OCI-LY1 (cell line): ENCODE results near the gene NTMT2.
"Not testable (repeated sequence)": the region's sequence is repeated elsewhere in the genome, so short reads cannot be mapped to it uniquely, and the experiment has no call there.

Experiments
- H2AFZ ChIP-seq: fragments of 200-600 bp; sonication (generic), shearing (Covaris generic); 2 replicates; pipeline ENCODE4 v1.6.0; 2014; ENCODE audit warnings: antibody characterized with exemption, mild to moderate bottlenecking, low read length
- H3F3A ChIP-seq: fragments of 200-600 bp; sonication (generic), shearing (Covaris generic); 2 replicates; pipeline ENCODE4 v1.6.0; 2014; ENCODE audit warnings: mild to moderate bottlenecking, antibody characterized with exemption, low read length, moderate library complexity; ENCODE audit not compliant: insufficient read depth
- H3K27ac ChIP-seq: fragments of 200-600 bp; sonication (generic); 2 replicates; pipeline ENCODE4 v1.5.1; 2014; ENCODE audit warnings: low read length, mixed run types, mild to moderate bottlenecking, low read depth; ENCODE audit not compliant: poor library complexity, severe bottlenecking
- H3K27me3 ChIP-seq: fragments of 200-600 bp; sonication (generic); 2 replicates; pipeline ENCODE4 v1.6.0; 2014; ENCODE audit warnings: antibody characterized with exemption, mild to moderate bottlenecking, low read length, moderate library complexity; ENCODE audit not compliant: insufficient read depth
- H3K36me3 ChIP-seq: fragments of 200-600 bp; sonication (generic); 2 replicates; pipeline ENCODE4 v1.6.1; 2014; ENCODE audit warnings: mild to moderate bottlenecking, antibody characterized with exemption, low read length, moderate library complexity, mixed read lengths; ENCODE audit not compliant: insufficient read depth
- H3K4me1 ChIP-seq: fragments of 200-600 bp; sonication (generic); 2 replicates; pipeline ENCODE4 v1.5.1; 2014; ENCODE audit warnings: mild to moderate bottlenecking, low read length, moderate library complexity; ENCODE audit not compliant: insufficient read depth, severe bottlenecking
- H3K4me2 ChIP-seq: fragments of 200-600 bp; sonication (generic), shearing (Covaris generic); 2 replicates; pipeline ENCODE4 v1.6.1; 2014; ENCODE audit warnings: low read length
- H3K4me3 ChIP-seq: fragments of 200-600 bp; sonication (generic); 2 replicates; pipeline ENCODE4 v1.5.1; 2014; ENCODE audit warnings: low read length, low read depth, mild to moderate bottlenecking, mixed read lengths; ENCODE audit not compliant: poor library complexity, severe bottlenecking
- H3K79me2 ChIP-seq: fragments of 200-600 bp; shearing (Covaris generic); 2 replicates; pipeline ENCODE4 v1.6.1; 2016; ENCODE audit warnings: mixed run types, low read length, mixed read lengths; ENCODE audit not compliant: insufficient read depth
- H3K9ac ChIP-seq: fragments of 200-600 bp; sonication (generic), shearing (Covaris generic); 2 replicates; pipeline ENCODE4 v1.6.1; 2014; ENCODE audit warnings: mild to moderate bottlenecking, low read length, mixed read lengths
- H3K9me2 ChIP-seq: fragments of 200-600 bp; sonication (generic), shearing (Covaris generic); 2 replicates; pipeline ENCODE4 v1.6.1; 2014; ENCODE audit warnings: low read depth, mild to moderate bottlenecking, low read length, mixed read lengths
- H3K9me3 ChIP-seq: fragments of 200-600 bp; shearing (Covaris generic); 2 replicates; pipeline ENCODE4 v1.6.1; 2014; ENCODE audit warnings: low read length, mixed read lengths
- H4K20me1 ChIP-seq: fragments of 200-600 bp; sonication (generic), shearing (Covaris generic); 2 replicates; pipeline ENCODE4 v1.6.0; 2016; ENCODE audit warnings: mild to moderate bottlenecking, low read length; ENCODE audit not compliant: insufficient read depth
- CTCF ChIP-seq: fragments of 200-600 bp; sonication (generic), shearing (Covaris generic); IDR thresholded peaks from 2 replicates; pipeline ENCODE4 v1.5.1; 2017; ENCODE audit warnings: mild to moderate bottlenecking, antibody characterized with exemption, low read length, moderate library complexity, mixed read lengths
- EZH2 ChIP-seq: fragments of 200-600 bp; sonication (generic), shearing (Covaris generic); IDR thresholded peaks from 2 replicates; pipeline ENCODE4 v1.8.0; 2017; ENCODE audit warnings: borderline replicate concordance, mixed run types, mild to moderate bottlenecking, antibody characterized with exemption, low read length, moderate library complexity, mixed read lengths

NTMT2 gene

GRCh38 chr1:170097449-170097948, 48.3 kb upstream of the NTMT2 start:
- Histone ChIP-seq H3K4me3 (no peak overlapping the region), H2AFZ (no peak overlapping the region), H3K27me3 (no peaks in the 10 kb centered on the region), H3K36me3 (no peaks in the 10 kb centered on the region), H3K27ac (no peak overlapping the region), H3K9me2 (no peaks in the 10 kb centered on the region), H4K20me1 (no peaks in the 10 kb centered on the region), H3K9me3 (no peaks in the 10 kb centered on the region), H3F3A (no peaks in the 10 kb centered on the region), H3K4me1 (no peaks in the 10 kb centered on the region), H3K79me2 (no peaks in the 10 kb centered on the region), H3K9ac (no peak overlapping the region), H3K4me2 (no peak overlapping the region)
- TF ChIP-seq CTCF (no peak), EZH2 (no peak)

- H3K27me3 ChIP-seq, H3F3A ChIP-seq, H2AFZ ChIP-seq, H3K36me3 ChIP-seq, H4K20me1 ChIP-seq, H3K4me2 ChIP-seq, H3K9me2 ChIP-seq, H3K27ac ChIP-seq, H3K4me3 ChIP-seq, H3K9me3 ChIP-seq, H3K9ac ChIP-seq, H3K79me2 ChIP-seq, H3K4me1 ChIP-seq: not testable (repeated sequence)
Observed at GRCh38 chr1:170113140-170113539, 32.6 kb upstream of the NTMT2 start.

GRCh38 chr1:170114906-170115305, 30.9 kb upstream of the NTMT2 start:
- no peak for TF ChIP-seq EZH2
- Histone ChIP-seq H3K9me3 (no peaks in the 10 kb centered on the region), H3K79me2 (no peaks in the 10 kb centered on the region), H3K4me2 (no peak overlapping the region), H3K27me3 (no peaks in the 10 kb centered on the region), H3K4me1 (no peaks in the 10 kb centered on the region), H3K9me2 (no peaks in the 10 kb centered on the region), H3K9ac (no peak overlapping the region), H3K27ac (no peak overlapping the region), H2AFZ (no peak overlapping the region), H3K36me3 (no peaks in the 10 kb centered on the region), H3F3A (no peaks in the 10 kb centered on the region), H3K4me3 (no peak overlapping the region), H4K20me1 (no peaks in the 10 kb centered on the region)

- no peak overlapping the region for H3K4me3 ChIP-seq
- no peaks in the 10 kb centered on the region for H3K4me1 ChIP-seq
- TF ChIP-seq EZH2 = no peak
- no peak for TF ChIP-seq CTCF
- no peak overlapping the region for H3K4me2 ChIP-seq
- H3K9me2 ChIP-seq = no peaks in the 10 kb centered on the region
- no peaks in the 10 kb centered on the region for H3K27me3 ChIP-seq
- H3K79me2 ChIP-seq = no peaks in the 10 kb centered on the region
- no peaks in the 10 kb centered on the region for H3F3A ChIP-seq
- H2AFZ ChIP-seq = no peak overlapping the region
- no peaks in the 10 kb centered on the region for H3K36me3 ChIP-seq
- no peak overlapping the region for H3K9ac ChIP-seq
- no peaks in the 10 kb centered on the region for H3K9me3 ChIP-seq
- H3K27ac ChIP-seq = no peak overlapping the region
- no peaks in the 10 kb centered on the region for H4K20me1 ChIP-seq
Observed at GRCh38 chr1:170122366-170122765, 23.4 kb upstream of the NTMT2 start.
